ENCODE measurements around the gene AGR3.

DNA sequence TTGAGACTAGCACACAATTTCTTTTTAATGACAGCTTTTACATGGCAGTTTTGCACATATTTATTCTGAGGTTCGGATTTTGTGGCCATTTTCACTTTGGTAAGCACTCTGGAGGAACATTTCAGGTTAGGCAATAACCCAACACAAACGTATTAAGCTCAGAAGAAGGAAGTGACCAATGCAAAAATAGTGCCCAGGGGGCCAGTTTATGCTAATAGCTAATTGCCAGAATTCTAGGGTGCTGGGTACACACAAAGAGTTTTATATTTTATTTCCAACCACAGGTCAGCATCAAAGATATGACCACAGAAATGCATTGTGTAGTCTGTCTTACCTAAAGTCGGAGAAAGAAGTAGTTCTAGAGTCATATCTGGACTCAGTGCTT is 68.6 kb downstream of the AGR3 start:
- no peak for TF ChIP-seq EZH2phosphoT487 (IDR thresholded peaks at IDR 0.05; ENCODE audit: insufficient read depth, low read depth)
- no peak for TF ChIP-seq EZH2 (IDR thresholded peaks at IDR 0.05; ENCODE audit: insufficient read depth, poor library complexity, severe bottlenecking)
